Fibroblast of lung (primary cell): Measurements from ENCODE around the gene CHI3L1. TPM values are rescaled to one million over a fixed set of nuclear protein-coding genes. Genes with fewer than 3 reads are reported as not detected.
A peak's percentile ranks its signal among the peaks of the same experiment; 100 is the strongest.

Source experiments
- DNase-seq, 2 donors: peaks; one replicate each; pipeline versions ENCODE4 v3.0.0 to v3.0.0-alpha.2; 2010; ENCODE audit warnings: low read depth in 2 of 2
- H2AFZ ChIP-seq: 2 replicates; pipeline ENCODE4 v1.5.1; 2012; ENCODE audit warnings: low read length, control low read depth, inconsistent platforms
- H3K27ac ChIP-seq: 2 replicates; pipeline ENCODE4 v1.5.1; 2011; ENCODE audit warnings: low read length, control low read depth; ENCODE audit not compliant: insufficient read depth
- H3K27me3 ChIP-seq: 2 replicates; pipeline ENCODE4 v1.5.1; 2011; ENCODE audit warnings: mild to moderate bottlenecking, low read length; ENCODE audit not compliant: control insufficient read depth, insufficient read depth
- H3K36me3 ChIP-seq: 2 replicates; pipeline ENCODE4 v1.5.1; 2011; ENCODE audit warnings: low read length; ENCODE audit not compliant: control insufficient read depth, insufficient read depth
- H3K4me1 ChIP-seq: 2 replicates; pipeline ENCODE4 v1.5.1; 2011; ENCODE audit warnings: low read length; ENCODE audit not compliant: control insufficient read depth, insufficient read depth; ENCODE audit errors: extremely low read depth
- H3K4me2 ChIP-seq: 2 replicates; pipeline ENCODE4 v1.5.1; 2011; ENCODE audit warnings: low read length, control low read depth; ENCODE audit not compliant: insufficient read depth; ENCODE audit errors: extremely low read depth
- H3K4me3 ChIP-seq, 4 experiments: fragments of 200-600 bp in 1 of 4; sonication (generic) in 1 of 4; replicated peaks in 1 of 4; 2 replicates each; pipeline ENCODE4 v1.5.1; 2011 to 2016; ENCODE audit warnings: low read length in 4 of 4, low read depth in 3 of 4, mild to moderate bottlenecking in 3 of 4, control low read depth in 2 of 4, inconsistent platforms in 1 of 4, mixed read lengths in 1 of 4; ENCODE audit not compliant: insufficient read depth in 1 of 4; ENCODE audit errors: control extremely low read depth in 1 of 4
- H3K79me2 ChIP-seq: 2 replicates; pipeline ENCODE4 v1.5.1; 2012; ENCODE audit warnings: mild to moderate bottlenecking, low read length, inconsistent platforms; ENCODE audit not compliant: control insufficient read depth, insufficient read depth
- H3K9ac ChIP-seq: 2 replicates; pipeline ENCODE4 v1.5.1; 2011; ENCODE audit warnings: mild to moderate bottlenecking, low read length, control low read depth; ENCODE audit not compliant: insufficient read depth
- H3K9me3 ChIP-seq: 2 replicates; pipeline ENCODE4 v1.5.1; 2012; ENCODE audit warnings: low read depth, low read length; ENCODE audit not compliant: control insufficient read depth, insufficient read depth
- H4K20me1 ChIP-seq: 2 replicates; pipeline ENCODE4 v1.5.1; 2011; ENCODE audit warnings: low read length; ENCODE audit not compliant: control insufficient read depth, insufficient read depth; ENCODE audit errors: extremely low read depth
- EZH2 ChIP-seq: IDR thresholded peaks from 2 replicates; pipeline ENCODE4 v1.5.1; 2012; ENCODE audit warnings: low read length, control low read depth, mild to moderate bottlenecking; ENCODE audit errors: missing control alignments
- polyA plus RNA-seq, 2 donors: library from polyadenylated mRNA; depleted of rRNA in 1 of 2; stranded (reverse) in 1 of 2; unstranded in 1 of 2; fragments of >200 nt; gene quantifications; 2 replicates each; pipeline ENCODE4 v1.2.1, GENCODE V29; 2011 to 2012; ENCODE audit warnings: missing spikeins in 1 of 2
- total RNA-seq: library from RNA; depleted of rRNA; stranded (reverse); fragments of >200 nt; gene quantifications from 2 replicates; pipeline ENCODE4 v1.2.1, GENCODE V29; 2014
- TF ChIP-seq, protein P1 (sequence below), 2 donors: IDR thresholded peaks in 1 of 2; conservative IDR thresholded peaks in 1 of 2; 1 replicate in 1 of 2; 2 replicates in 1 of 2; pipeline ENCODE4 v1.5.1; 2011 to 2012; ENCODE audit warnings: low read length in 2 of 2, control low read depth in 1 of 2, inconsistent platforms in 1 of 2, low read depth in 1 of 2, mild to moderate bottlenecking in 1 of 2

CHI3L1 gene
- total and polyA plus RNA-seq, 2 donors (not counting 1 experiment from before 2014, with no cell fraction given) = 3.0 to 42.8 TPM

DNA sequence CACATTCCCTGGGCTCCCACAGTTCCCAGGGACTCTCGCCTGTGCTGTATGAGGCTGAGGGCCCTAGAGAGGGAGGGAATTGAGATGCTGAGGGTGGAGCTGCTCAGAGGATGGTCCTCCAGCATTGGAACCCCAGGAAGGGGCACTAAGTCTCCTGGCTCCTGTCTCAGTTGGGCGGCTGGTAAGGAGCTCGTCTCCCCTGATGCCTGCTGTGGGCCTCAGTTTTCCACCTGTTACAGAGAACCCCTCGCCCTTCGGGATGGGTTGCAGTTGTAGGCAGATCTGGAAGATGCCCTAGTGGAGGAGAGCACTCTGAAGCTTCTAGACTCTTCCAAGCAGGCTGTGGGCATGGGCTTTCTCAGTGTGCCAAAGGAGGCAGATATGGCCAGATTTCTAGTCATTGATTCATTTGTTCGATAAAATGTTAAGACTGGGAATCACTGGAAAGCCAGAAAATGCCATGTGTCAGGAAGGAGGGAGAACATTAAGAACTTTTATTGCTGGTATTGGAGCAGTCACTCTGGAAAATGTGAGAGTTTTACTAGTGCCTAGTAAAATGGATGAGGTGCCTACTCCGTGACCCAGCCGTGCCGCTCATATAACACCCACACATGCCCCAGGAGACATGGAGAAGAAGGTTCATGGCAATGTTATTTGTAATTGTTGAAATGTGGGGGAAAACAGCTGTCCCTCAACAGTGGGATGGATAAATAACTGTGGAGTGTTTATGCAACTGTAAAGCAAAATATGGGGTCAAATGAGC is 10.1 kb downstream of the CHI3L1 start:
- Histone ChIP-seq H3K4me3 (no peak overlapping the region), H3K27me3 (no peaks in the 10 kb centered on the region), H3K27ac (no peak overlapping the region), H2AFZ (no peak overlapping the region), H3K36me3 (no peaks in the 10 kb centered on the region), H3K9me3 (no peaks in the 10 kb centered on the region), H3K79me2 (no peaks in the 10 kb centered on the region), H3K9ac (no peak overlapping the region), H3K4me1 (peaks cover 25% of the 10 kb centered on the region), H4K20me1 (no peaks in the 10 kb centered on the region), H3K4me2 (no peak overlapping the region)
- DNase-seq = peak in 1 of 2 donors; percentile 12
- no peak for TF ChIP-seq EZH2
- TF ChIP-seq, protein P1, sequence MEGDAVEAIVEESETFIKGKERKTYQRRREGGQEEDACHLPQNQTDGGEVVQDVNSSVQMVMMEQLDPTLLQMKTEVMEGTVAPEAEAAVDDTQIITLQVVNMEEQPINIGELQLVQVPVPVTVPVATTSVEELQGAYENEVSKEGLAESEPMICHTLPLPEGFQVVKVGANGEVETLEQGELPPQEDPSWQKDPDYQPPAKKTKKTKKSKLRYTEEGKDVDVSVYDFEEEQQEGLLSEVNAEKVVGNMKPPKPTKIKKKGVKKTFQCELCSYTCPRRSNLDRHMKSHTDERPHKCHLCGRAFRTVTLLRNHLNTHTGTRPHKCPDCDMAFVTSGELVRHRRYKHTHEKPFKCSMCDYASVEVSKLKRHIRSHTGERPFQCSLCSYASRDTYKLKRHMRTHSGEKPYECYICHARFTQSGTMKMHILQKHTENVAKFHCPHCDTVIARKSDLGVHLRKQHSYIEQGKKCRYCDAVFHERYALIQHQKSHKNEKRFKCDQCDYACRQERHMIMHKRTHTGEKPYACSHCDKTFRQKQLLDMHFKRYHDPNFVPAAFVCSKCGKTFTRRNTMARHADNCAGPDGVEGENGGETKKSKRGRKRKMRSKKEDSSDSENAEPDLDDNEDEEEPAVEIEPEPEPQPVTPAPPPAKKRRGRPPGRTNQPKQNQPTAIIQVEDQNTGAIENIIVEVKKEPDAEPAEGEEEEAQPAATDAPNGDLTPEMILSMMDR (conservative IDR thresholded peaks at IDR 0.05 in 1 of 2, IDR thresholded peaks at IDR 0.05 in 1 of 2; ENCODE audit: low read depth in 1 of 2, low read length in 2 of 2) = no peak

DNA sequence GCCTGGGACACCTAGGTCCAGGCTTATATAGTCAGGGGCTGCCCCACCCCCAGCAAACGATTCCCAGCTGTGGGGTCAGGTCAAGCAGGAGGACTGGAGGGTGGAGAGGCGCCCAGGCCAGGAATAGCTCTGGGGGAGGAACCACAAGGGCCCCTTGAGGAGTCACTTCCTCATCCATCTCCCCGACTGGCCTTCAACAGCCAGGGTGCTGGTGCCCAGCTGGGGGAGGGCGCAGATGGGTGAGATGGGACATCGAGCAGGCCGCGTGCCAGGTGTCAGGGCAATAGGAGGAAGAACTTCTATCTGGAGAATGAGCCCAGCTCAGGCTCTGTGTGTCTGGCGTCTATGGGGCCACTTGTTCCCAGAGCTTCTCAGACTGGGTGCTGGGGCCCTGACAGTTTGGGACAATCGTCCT is 10.7 kb downstream of the CHI3L1 start:
- Histone ChIP-seq H4K20me1 (no peaks in the 10 kb centered on the region), H3K36me3 (no peaks in the 10 kb centered on the region), H3K4me1 (peaks cover 25% of the 10 kb centered on the region), H3K4me3 (no peak overlapping the region), H3K27ac (no peak overlapping the region), H3K4me2 (no peak overlapping the region), H3K9me3 (no peaks in the 10 kb centered on the region), H3K27me3 (no peaks in the 10 kb centered on the region), H2AFZ (no peak overlapping the region), H3K9ac (no peak overlapping the region), H3K79me2 (no peaks in the 10 kb centered on the region)
- no peak for DNase-seq
- TF ChIP-seq EZH2 = no peak
- TF ChIP-seq, protein P1 (conservative IDR thresholded peaks at IDR 0.05 in 1 of 2, IDR thresholded peaks at IDR 0.05 in 1 of 2; ENCODE audit: low read depth in 1 of 2, low read length in 2 of 2) = no peak

DNA sequence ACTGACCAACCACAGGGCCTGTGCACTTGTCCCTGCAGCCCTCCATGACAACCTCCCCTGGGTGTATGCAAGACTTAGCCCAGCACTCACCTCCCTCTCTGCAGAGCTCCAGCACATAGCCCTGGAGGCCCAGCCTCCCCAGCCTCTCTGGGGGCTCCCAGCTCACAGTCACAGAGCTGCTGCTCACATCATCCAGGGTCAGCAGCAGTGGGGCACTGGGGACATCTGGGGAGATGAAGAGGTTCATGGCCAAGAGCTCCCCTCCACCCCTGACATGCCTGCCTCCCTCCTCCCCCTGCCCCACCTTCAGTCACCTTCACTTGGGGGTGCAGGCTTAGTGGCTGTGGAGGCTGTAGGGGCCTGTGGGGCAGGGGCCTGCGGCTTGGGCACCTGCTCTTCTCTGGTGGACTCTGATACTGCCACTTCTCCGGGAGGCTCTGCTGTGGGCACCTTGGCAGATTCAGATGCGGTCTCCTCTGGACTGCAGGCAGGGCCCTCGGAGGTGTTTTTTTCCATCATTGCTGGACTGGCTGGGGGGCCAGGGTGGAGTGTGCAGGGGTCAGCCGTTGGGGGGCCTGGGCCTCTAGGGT is 11.2 kb downstream of the CHI3L1 start, which contains the start of gene MYBPH:
Gene MYBPH, minus strand, starts transcription at position 590 of the 590 bp plus-strand sequence. Its CDS starts 71 bp downstream, at position 519.
- Histone ChIP-seq H3K36me3 (no peaks in the 10 kb centered on the region), H3K27ac (no peak within 1 kb of the TSS), H4K20me1 (no peaks in the 10 kb centered on the region), H3K4me3 (no peak within 1 kb of the TSS), H3K4me2 (no peak within 1 kb of the TSS), H3K4me1 (peaks cover 25% of the 10 kb centered on the region), H3K79me2 (no peaks in the 10 kb centered on the region), H3K9ac (no peak within 1 kb of the TSS), H2AFZ (no peak within 1 kb of the TSS), H3K27me3 (no peaks in the 10 kb centered on the region), H3K9me3 (no peaks in the 10 kb centered on the region)
- DNase-seq = no peak
- TF ChIP-seq, protein P1 (conservative IDR thresholded peaks at IDR 0.05 in 1 of 2, IDR thresholded peaks at IDR 0.05 in 1 of 2; ENCODE audit: low read depth in 1 of 2, low read length in 2 of 2) = no peak
- TF ChIP-seq EZH2 = no peak
